SK-N-SH (cell line): ENCODE results near the gene LARGE1. TPM values are rescaled to one million over a fixed set of nuclear protein-coding genes. Genes with fewer than 3 reads are reported as not detected.

Source experiments
- CTCF ChIA-PET: fragments of 300-600, 350-600 bp; formaldehyde crosslinking; extraction: SDS; loops from one replicate; lab custom pipeline; 2021; lab: Yijun Ruan, JAX
- POLR2A ChIA-PET: fragments of 350-600 bp; sonication (Branson Sonifier 250); formaldehyde crosslinking; extraction: SDS; loops from one replicate; lab custom pipeline; 2020; ENCODE audit warnings: antibody characterized with exemption, inconsistent platforms; lab: Yijun Ruan, JAX
- DNase-seq: peaks from one replicate; pipeline ENCODE4 v3.0.0; 2012
- H2AFZ ChIP-seq: fragments of 200-600 bp; sonication (generic); 2 replicates; pipeline ENCODE4 v1.8.1; 2016; ENCODE audit warnings: antibody characterized with exemption, mild to moderate bottlenecking, low read depth
- H3F3A ChIP-seq: fragments of 200-600 bp; sonication (generic); replicated peaks from 2 replicates; pipeline ENCODE3; 2016; ENCODE audit warnings: antibody characterized with exemption, mild to moderate bottlenecking; ENCODE audit not compliant: insufficient read depth
- H3K27ac ChIP-seq, 2 experiments: fragments of 200-500 bp in 1 of 2; fragments of 200-600 bp in 1 of 2; sonication (Bioruptor generic) in 1 of 2; sonication (generic), shearing (Covaris generic) in 1 of 2; 2 replicates each; pipeline versions ENCODE4 v1.5.1 to v1.6.1; 2014 to 2016; ENCODE audit warnings: low read depth in 2 of 2, inconsistent platforms in 1 of 2, low read length in 1 of 2, mild to moderate bottlenecking in 1 of 2, mixed read lengths in 1 of 2
- H3K27me3 ChIP-seq: fragments of 200-600 bp; sonication (generic), shearing (Covaris generic); 2 replicates; pipeline ENCODE4 v1.6.1; 2016; ENCODE audit warnings: mixed run types; ENCODE audit not compliant: insufficient read depth
- H3K36me3 ChIP-seq, 2 experiments: fragments of 200-500 bp in 1 of 2; fragments of 200-600 bp in 1 of 2; sonication (Bioruptor generic) in 1 of 2; sonication (generic) in 1 of 2; replicated peaks in 1 of 2; 2 replicates each; pipeline versions ENCODE3 to v1.5.1; 2014 to 2016; ENCODE audit warnings: low read length in 1 of 2, mild to moderate bottlenecking in 1 of 2; ENCODE audit not compliant: insufficient read depth in 2 of 2, control insufficient read depth in 1 of 2
- H3K4me1 ChIP-seq, 2 experiments: fragments of 200-500 bp in 1 of 2; fragments of 200-600 bp in 1 of 2; sonication (Bioruptor generic) in 1 of 2; sonication (generic), shearing (Covaris generic) in 1 of 2; 2 replicates each; pipeline versions ENCODE4 v1.5.1 to v1.6.1; 2014 to 2016; ENCODE audit warnings: low read depth in 1 of 2, low read length in 1 of 2, mixed run types in 1 of 2; ENCODE audit not compliant: insufficient read depth in 2 of 2, control insufficient read depth in 1 of 2
- H3K4me2 ChIP-seq: fragments of 200-600 bp; sonication (generic), shearing (Covaris generic); 2 replicates; pipeline ENCODE4 v1.6.1; 2017; ENCODE audit warnings: mixed run types
- H3K4me3 ChIP-seq, 2 experiments: fragments of 200-500 bp in 1 of 2; fragments of 200-600 bp in 1 of 2; sonication (Bioruptor generic) in 1 of 2; sonication (generic), shearing (Covaris generic) in 1 of 2; 2 replicates each; pipeline versions ENCODE4 v1.5.1 to v1.8.1; 2014 to 2016; ENCODE audit warnings: low read depth in 2 of 2, inconsistent platforms in 1 of 2, low read length in 1 of 2, mild to moderate bottlenecking in 1 of 2, mixed read lengths in 1 of 2, moderate library complexity in 1 of 2
- H3K79me2 ChIP-seq: fragments of 200-600 bp; sonication (generic); 2 replicates; pipeline ENCODE4 v1.8.1; 2017; ENCODE audit warnings: mild to moderate bottlenecking; ENCODE audit not compliant: insufficient read depth
- H3K9ac ChIP-seq: fragments of 200-600 bp; sonication (generic); 2 replicates; pipeline ENCODE4 v1.6.1; 2017; ENCODE audit warnings: mixed run types
- H3K9me2 ChIP-seq: fragments of 200-600 bp; sonication (generic); 2 replicates; pipeline ENCODE4 v1.6.1; 2017; ENCODE audit warnings: mixed run types
- H3K9me3 ChIP-seq: fragments of 200-600 bp; sonication (generic); 2 replicates; pipeline ENCODE4 v1.6.1; 2017; ENCODE audit warnings: mixed run types, mild to moderate bottlenecking, moderate library complexity
- H4K20me1 ChIP-seq: fragments of 200-600 bp; sonication (generic); 2 replicates; pipeline ENCODE4 v1.6.1; 2017; ENCODE audit warnings: mild to moderate bottlenecking, mixed run types; ENCODE audit not compliant: insufficient read depth
- ELF1 ChIP-seq: IDR thresholded peaks from 2 replicates; pipeline ENCODE4 v1.4.0; 2012
- FOSL2 ChIP-seq: IDR thresholded peaks from 2 replicates; pipeline ENCODE4 v1.4.0; 2012; ENCODE audit warnings: low read depth, mild to moderate bottlenecking, moderate library complexity, borderline replicate concordance
- GABPA ChIP-seq: IDR thresholded peaks from 2 replicates; pipeline ENCODE4 v1.4.0; 2012; ENCODE audit warnings: low read depth, mild to moderate bottlenecking
- GATA2 ChIP-seq: sonication (generic); formaldehyde crosslinking; IDR thresholded peaks from 2 replicates; pipeline ENCODE4 v1.5.0; 2020; ENCODE audit warnings: mild to moderate bottlenecking, missing genetic modification reagents
- NRF1 ChIP-seq: IDR thresholded peaks from 2 replicates; pipeline ENCODE4 v1.6.1; 2012; ENCODE audit warnings: low read depth, mild to moderate bottlenecking, low read length
- POLR2AphosphoS5 ChIP-seq: IDR thresholded peaks from 2 replicates; pipeline ENCODE4 v1.6.1; 2012; ENCODE audit warnings: low read depth, low read length
- RAD21 ChIP-seq: IDR thresholded peaks from 2 replicates; pipeline ENCODE4 v1.6.1; 2012; ENCODE audit warnings: mild to moderate bottlenecking, low read length
- RCOR1 ChIP-seq: fragments of 150-350 bp; IDR thresholded peaks from 2 replicates; pipeline ENCODE4 v1.6.1; 2017; ENCODE audit warnings: antibody characterized with exemption, low read length
- RFX5 ChIP-seq: IDR thresholded peaks from 2 replicates; pipeline ENCODE4 v1.6.1; 2012; ENCODE audit warnings: mild to moderate bottlenecking, improper control_type of control experiment, low read length
- SIN3A ChIP-seq: IDR thresholded peaks from 2 replicates; pipeline ENCODE4 v1.6.1; 2012; ENCODE audit warnings: low read depth, mild to moderate bottlenecking, low read length, moderate library complexity, borderline replicate concordance
- TAF1 ChIP-seq: IDR thresholded peaks from 2 replicates; pipeline ENCODE4 v1.6.1; 2012; ENCODE audit warnings: low read depth, mild to moderate bottlenecking, low read length, moderate library complexity, borderline replicate concordance
- TEAD4 ChIP-seq: IDR thresholded peaks from 2 replicates; pipeline ENCODE4 v1.4.0; 2012; ENCODE audit warnings: mild to moderate bottlenecking, borderline replicate concordance; ENCODE audit not compliant: insufficient read depth
- YY1 ChIP-seq: IDR thresholded peaks from 2 replicates; pipeline ENCODE4 v1.4.0; 2012; ENCODE audit warnings: low read depth, mild to moderate bottlenecking
- WGBS: methylation state at CpG from one replicate; pipeline ENCODE4 v1.1.6; 2017; ENCODE audit warnings: low lambda C conversion rate; 5-methylcytosine and 5-hydroxymethylcytosine counted together
- polyA plus RNA-seq, 3 experiments: library from polyadenylated mRNA; depleted of rRNA; stranded (reverse); fragments of >200 nt; gene quantifications; 2 replicates each; pipeline ENCODE4 v1.2.3, GENCODE V29; 2012
- TF ChIP-seq, protein P1 (sequence below): fragments of 150-350 bp; IDR thresholded peaks from 2 replicates; pipeline ENCODE4 v1.6.1; 2016; ENCODE audit warnings: mild to moderate bottlenecking, low read depth, low read length
- TF ChIP-seq, protein P2 (sequence below): IDR thresholded peaks from 2 replicates; pipeline ENCODE4 v1.4.0; 2012; ENCODE audit warnings: low read depth, borderline replicate concordance
- TF ChIP-seq, protein P3 (sequence below): IDR thresholded peaks from 2 replicates; pipeline ENCODE4 v1.4.0; 2012; ENCODE audit warnings: low read depth

LARGE1 gene
- polyA plus RNA-seq, 1 of the 3 experiments (the other 2 are of a cell fraction): 1.1 TPM

DNA sequence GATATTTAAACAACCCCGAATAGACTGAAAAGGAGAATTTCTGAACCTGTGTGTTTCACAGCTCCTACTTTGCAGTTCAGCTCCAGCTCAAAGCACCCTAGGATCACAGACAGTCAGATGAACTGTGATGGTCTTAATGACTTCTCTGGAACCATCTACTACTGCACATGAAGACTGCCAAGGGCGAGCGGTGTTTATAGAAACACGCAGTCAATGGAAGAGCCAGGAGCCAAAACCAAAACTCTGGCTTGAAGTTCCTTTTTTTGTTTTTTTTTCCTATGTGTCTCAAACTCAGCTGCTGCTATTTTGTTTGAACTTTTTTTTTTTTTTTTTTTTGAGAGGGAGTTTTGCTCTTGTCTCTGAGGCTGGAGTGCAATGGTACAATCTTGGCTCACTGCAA, 479.5 kb downstream of the LARGE1 start:
- Histone ChIP-seq H2AFZ (no peak overlapping the region), H3F3A (no peaks in the 10 kb centered on the region), H3K27ac (no peak overlapping the region), H3K4me1 (no peaks in the 10 kb centered on the region), H3K4me3 (no peak overlapping the region), H3K4me2 (no peak overlapping the region), H3K36me3 (no peaks in the 10 kb centered on the region), H3K9ac (no peak overlapping the region), H4K20me1 (no peaks in the 10 kb centered on the region), H3K9me2 (no peaks in the 10 kb centered on the region), H3K27me3 (no peaks in the 10 kb centered on the region), H3K9me3 (no peaks in the 10 kb centered on the region), H3K79me2 (no peaks in the 10 kb centered on the region)
- WGBS: 67% methylated on average over 4 of the region's 4 CpGs
- TF ChIP-seq GATA2: no peak
- TF ChIP-seq GABPA: no peak
- TF ChIP-seq, protein P1, sequence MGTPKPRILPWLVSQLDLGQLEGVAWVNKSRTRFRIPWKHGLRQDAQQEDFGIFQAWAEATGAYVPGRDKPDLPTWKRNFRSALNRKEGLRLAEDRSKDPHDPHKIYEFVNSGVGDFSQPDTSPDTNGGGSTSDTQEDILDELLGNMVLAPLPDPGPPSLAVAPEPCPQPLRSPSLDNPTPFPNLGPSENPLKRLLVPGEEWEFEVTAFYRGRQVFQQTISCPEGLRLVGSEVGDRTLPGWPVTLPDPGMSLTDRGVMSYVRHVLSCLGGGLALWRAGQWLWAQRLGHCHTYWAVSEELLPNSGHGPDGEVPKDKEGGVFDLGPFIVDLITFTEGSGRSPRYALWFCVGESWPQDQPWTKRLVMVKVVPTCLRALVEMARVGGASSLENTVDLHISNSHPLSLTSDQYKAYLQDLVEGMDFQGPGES: no peak
- TF ChIP-seq, protein P2, sequence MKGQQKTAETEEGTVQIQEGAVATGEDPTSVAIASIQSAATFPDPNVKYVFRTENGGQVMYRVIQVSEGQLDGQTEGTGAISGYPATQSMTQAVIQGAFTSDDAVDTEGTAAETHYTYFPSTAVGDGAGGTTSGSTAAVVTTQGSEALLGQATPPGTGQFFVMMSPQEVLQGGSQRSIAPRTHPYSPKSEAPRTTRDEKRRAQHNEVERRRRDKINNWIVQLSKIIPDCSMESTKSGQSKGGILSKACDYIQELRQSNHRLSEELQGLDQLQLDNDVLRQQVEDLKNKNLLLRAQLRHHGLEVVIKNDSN: no peak
- no peak for TF ChIP-seq ELF1
- TF ChIP-seq SIN3A: no peak
- TF ChIP-seq FOSL2: no peak
- TF ChIP-seq, protein P3, sequence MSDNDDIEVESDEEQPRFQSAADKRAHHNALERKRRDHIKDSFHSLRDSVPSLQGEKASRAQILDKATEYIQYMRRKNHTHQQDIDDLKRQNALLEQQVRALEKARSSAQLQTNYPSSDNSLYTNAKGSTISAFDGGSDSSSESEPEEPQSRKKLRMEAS: no peak
- no peak for TF ChIP-seq NRF1
- ChIA-PET CTCF (interaction anchor here (0.6 to 1.0 kb wide), 2 partner anchors 9 to 99 kb away, joined by 3 to 5 read pairs; no protein-coding TSS in a partner anchor), POLR2A (no interaction called here)
- no peak for DNase-seq

DNA sequence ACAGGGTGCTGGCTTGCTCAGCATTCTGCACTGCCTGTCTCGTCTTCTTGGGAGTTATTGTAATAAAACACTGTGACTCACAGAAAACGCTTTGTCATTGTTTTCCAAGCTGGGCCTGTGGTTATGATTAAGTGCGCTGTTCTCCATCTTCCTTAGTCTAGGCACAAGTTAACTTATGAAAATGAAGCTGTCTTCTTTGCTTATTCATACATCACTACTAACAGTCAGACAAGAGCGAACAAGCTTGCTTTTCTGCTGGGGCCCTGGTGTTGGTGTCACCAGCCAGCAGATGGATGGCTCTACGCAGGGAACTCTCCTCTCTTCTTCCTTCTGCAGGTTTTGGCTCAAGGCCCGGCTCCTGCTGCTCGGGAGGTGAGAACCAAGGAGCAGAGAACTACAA, 482.0 kb downstream of the LARGE1 start:
- Histone ChIP-seq H3K9me3 (no peaks in the 10 kb centered on the region), H3F3A (no peaks in the 10 kb centered on the region), H3K4me1 (no peaks in the 10 kb centered on the region), H2AFZ (no peak overlapping the region), H3K79me2 (no peaks in the 10 kb centered on the region), H4K20me1 (no peaks in the 10 kb centered on the region), H3K27ac (no peak overlapping the region), H3K27me3 (no peaks in the 10 kb centered on the region), H3K9me2 (no peaks in the 10 kb centered on the region), H3K4me3 (no peak overlapping the region), H3K36me3 (no peaks in the 10 kb centered on the region), H3K4me2 (no peak overlapping the region), H3K9ac (no peak overlapping the region)
- DNase-seq: no peak
- TF ChIP-seq RFX5 (no peak), GATA2 (no peak)
- TF ChIP-seq, protein P3: no peak
- CTCF ChIA-PET: interaction anchor here (1.2 kb wide), 1 partner anchor 137 kb away, joined by 3 read pairs; no protein-coding TSS in a partner anchor
- POLR2A ChIA-PET: no interaction called here
- whole genome bisulfite sequencing: 42% methylated on average over 7 of the region's 7 CpGs

DNA sequence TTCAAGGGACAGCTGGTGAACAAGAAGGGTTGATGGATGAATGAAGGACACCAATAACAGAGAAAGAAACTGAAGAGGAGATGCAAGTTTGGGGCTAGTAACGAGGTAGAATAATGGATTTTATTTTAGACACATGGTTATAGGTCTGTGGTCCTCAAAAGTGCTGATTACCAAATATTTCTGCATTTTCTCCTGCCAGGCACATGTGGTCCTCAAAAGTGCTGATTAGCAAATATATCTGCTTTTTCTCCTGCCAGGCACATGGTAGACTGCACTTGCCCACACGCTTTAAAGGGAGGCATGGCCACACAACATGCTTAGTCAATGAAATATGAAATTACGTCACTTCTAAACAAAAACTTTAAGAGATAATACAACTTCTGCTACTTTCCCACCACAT, 489.0 kb downstream of the LARGE1 start:
- H3K9me2 ChIP-seq: no peaks in the 10 kb centered on the region
- no peaks in the 10 kb centered on the region for H3K9me3 ChIP-seq
- 62% methylated on average over 3 of the region's 3 CpGs for WGBS
- H3K36me3 ChIP-seq: no peaks in the 10 kb centered on the region
- H2AFZ ChIP-seq: no peak overlapping the region
- no peaks in the 10 kb centered on the region for H3K27me3 ChIP-seq
- ChIA-PET CTCF (no interaction called here), POLR2A (no interaction called here)
- TF ChIP-seq RAD21: no peak
- TF ChIP-seq, protein P2: no peak
- TF ChIP-seq, protein P1: no peak
- TF ChIP-seq TEAD4: no peak
- no peak for TF ChIP-seq RCOR1
- TF ChIP-seq YY1: no peak
- TF ChIP-seq FOSL2: no peak
- TF ChIP-seq POLR2AphosphoS5: no peak
- TF ChIP-seq TAF1: no peak
- no peak for TF ChIP-seq GABPA
- H3K79me2 ChIP-seq: no peaks in the 10 kb centered on the region
- no peaks in the 10 kb centered on the region for H4K20me1 ChIP-seq
- no peak overlapping the region for H3K27ac ChIP-seq
- H3F3A ChIP-seq: no peaks in the 10 kb centered on the region
- no peaks in the 10 kb centered on the region for H3K4me1 ChIP-seq
- H3K4me3 ChIP-seq: no peak overlapping the region
- no peak overlapping the region for H3K9ac ChIP-seq
- no peak for DNase-seq
- H3K4me2 ChIP-seq: no peak overlapping the region
